Fibroblast of gingiva (primary cell): ENCODE results near the gene GRIN2C.
"Not testable (repeated sequence)": the region's sequence is repeated elsewhere in the genome, so short reads cannot be mapped to it uniquely, and the experiment has no call there.

ENCODE experiments used
- DNase-seq: peaks from one replicate; pipeline ENCODE4 v3.0.0-alpha.2; 2011; ENCODE audit warnings: low read depth

Gene GRIN2C

GRCh38 chr17:74859459-74860228, at the start of gene GRIN2C:
Gene GRIN2C, minus strand, starts transcription at chr17:74859885. Its CDS starts 4,793 bp downstream, at chr17:74855092.
- DNase-seq, result no peak

GRCh38 chr17:74909097-74909496, 49.4 kb upstream of the GRIN2C start:
- not testable (repeated sequence) for DNase-seq

- DNase-seq, result no peak
Observed at GRCh38 chr17:74907012-74907411, 47.3 kb upstream of the GRIN2C start.

- not testable (repeated sequence) for DNase-seq
Observed at GRCh38 chr17:74906214-74906793, 46.6 kb upstream of the GRIN2C start.

GRCh38 chr17:74904687-74905409, 45.2 kb upstream of the GRIN2C start:
- DNase-seq, result no peak

- no peak for DNase-seq
Observed at GRCh38 chr17:74903671-74904070, 44.0 kb upstream of the GRIN2C start.

- no peak for DNase-seq
Observed at GRCh38 chr17:74903034-74903433, 43.3 kb upstream of the GRIN2C start.

GRCh38 chr17:74901353-74902135, 41.9 kb upstream of the GRIN2C start:
- no peak for DNase-seq

GRCh38 chr17:74900208-74900607, 40.5 kb upstream of the GRIN2C start:
- DNase-seq, result no peak

GRCh38 chr17:74898376-74898946, 38.8 kb upstream of the GRIN2C start:
- DNase-seq, result no peak

- DNase-seq, result no peak
Observed at GRCh38 chr17:74893936-74894671, 34.4 kb upstream of the GRIN2C start.

GRCh38 chr17:74892974-74893911, 33.6 kb upstream of the GRIN2C start, which contains the start of gene FADS6:
Gene FADS6, minus strand, starts transcription at chr17:74893633. Its CDS starts 38 bp downstream, at chr17:74893595.
- DNase-seq, result no peak

- no peak for DNase-seq
Observed at GRCh38 chr17:74892013-74892841, 32.5 kb upstream of the GRIN2C start.

- no peak for DNase-seq
Observed at GRCh38 chr17:74890554-74890953, 30.9 kb upstream of the GRIN2C start.

GRCh38 chr17:74888469-74888868, 28.8 kb upstream of the GRIN2C start:
- no peak for DNase-seq

GRCh38 chr17:74883241-74883745, 23.6 kb upstream of the GRIN2C start:
- DNase-seq, result no peak

GRCh38 chr17:74882517-74883240, 23.0 kb upstream of the GRIN2C start:
- no peak for DNase-seq

- no peak for DNase-seq
Observed at GRCh38 chr17:74881073-74881472, 21.4 kb upstream of the GRIN2C start.
